Osteocyte (in vitro differentiated cells): ENCODE results near the gene C15orf39. TPM values are rescaled to one million over a fixed set of nuclear protein-coding genes. Genes with fewer than 3 reads are reported as not detected.

Experiments
- DNase-seq: peaks from one replicate; pipeline ENCODE4 v3.0.0; 2021; ENCODE audit warnings: mixed read lengths; ENCODE audit not compliant: unreplicated experiment; ENCODE audit errors: extremely low spot score
- H3K27ac Mint-ChIP-seq: one replicate; pipeline ENCODE4 v1.8.0; 2021; ENCODE audit warnings: mild to moderate bottlenecking, mixed read lengths; ENCODE audit not compliant: unreplicated experiment
- H3K27me3 Mint-ChIP-seq: one replicate; pipeline ENCODE4 v1.8.0; 2021; ENCODE audit warnings: mixed read lengths; ENCODE audit not compliant: unreplicated experiment
- H3K36me3 Mint-ChIP-seq: one replicate; pipeline ENCODE4 v1.8.0; 2021; ENCODE audit warnings: mixed read lengths; ENCODE audit not compliant: unreplicated experiment
- H3K4me1 Mint-ChIP-seq: one replicate; pipeline ENCODE4 v1.8.0; 2021; ENCODE audit warnings: mixed read lengths; ENCODE audit not compliant: unreplicated experiment
- H3K4me3 Mint-ChIP-seq: one replicate; pipeline ENCODE4 v1.8.0; 2021; ENCODE audit warnings: mild to moderate bottlenecking, moderate library complexity, mixed read lengths; ENCODE audit not compliant: unreplicated experiment
- H3K9me3 Mint-ChIP-seq: one replicate; pipeline ENCODE4 v1.8.0; 2021; ENCODE audit warnings: mixed read lengths; ENCODE audit not compliant: unreplicated experiment
- long read RNA-seq: library from polyadenylated mRNA; unstranded; transcript quantifications from one replicate; pipeline ENCODE4 v2.0.0, GENCODE V29; 2021
- total RNA-seq: library from RNA; stranded (reverse); gene quantifications from 2 replicates; pipeline ENCODE4 v1.2.1, GENCODE V29; 2021
- TF ChIP-seq, protein P1 (sequence below): fragments of 200-600 bp; sonication (generic); IDR thresholded peaks from 2 replicates; pipeline ENCODE4 v1.5.0; 2021; ENCODE audit warnings: antibody characterized with exemption, mild to moderate bottlenecking, moderate library complexity

C15orf39 gene
- total RNA-seq, result 19.4 and 20.1 TPM in 2 replicates
- long read RNA-seq, full-length matches to known transcripts, result 1 of 3 reads
- long read RNA-seq, partial matches to known transcripts, result 2 of 3 reads
- long read RNA-seq, other reads (novel, unspliced or antisense), result 0 of 3 reads

DNA sequence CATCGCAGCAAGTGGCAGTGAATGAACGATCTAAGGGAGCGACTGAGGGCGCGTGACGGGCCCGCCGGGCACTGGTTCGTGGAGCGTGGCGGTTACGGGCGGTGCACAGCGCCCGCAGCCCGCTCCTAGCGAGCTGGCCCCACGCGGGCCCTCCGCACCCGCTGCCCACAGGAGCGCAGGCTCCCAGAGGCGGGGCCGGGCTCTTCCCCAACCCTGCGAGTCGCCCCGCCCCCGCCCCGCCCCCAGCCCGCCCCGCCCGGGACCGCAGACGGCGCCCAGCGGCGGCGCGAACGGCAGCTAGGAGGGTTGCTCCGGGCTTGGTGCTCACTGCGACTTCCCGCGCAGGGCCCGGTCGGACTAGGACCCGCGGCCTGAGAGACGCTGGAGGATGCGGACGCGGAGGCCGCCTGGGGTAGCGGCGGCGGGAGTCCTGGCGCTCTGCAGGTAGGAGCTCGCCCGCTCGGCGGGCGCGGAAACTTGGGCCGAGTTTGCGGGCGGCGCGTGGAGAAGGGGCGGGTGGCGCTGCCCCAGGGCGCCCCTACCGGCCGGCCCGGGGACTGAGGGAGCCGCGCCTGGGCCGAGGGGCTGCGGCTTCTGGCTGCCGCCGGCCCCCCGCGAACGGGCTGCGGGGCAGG, at the start of gene C15orf39:
Gene C15orf39, plus strand, starts transcription at position 267 of the 635 bp plus-strand sequence. CDS start 4,167 bp downstream, outside the sequence.
- Mint-ChIP-seq H3K9me3 (no peaks in the 10 kb centered on the region), H3K4me3 (peak within 1 kb of the TSS; percentile 86), H3K36me3 (peaks cover 2% of the 10 kb centered on the region), H3K27ac (peak within 1 kb of the TSS; percentile 85), H3K27me3 (no peaks in the 10 kb centered on the region), H3K4me1 (peaks cover 31% of the 10 kb centered on the region)
- peak; percentile 93 for DNase-seq
- TF ChIP-seq, protein P1, sequence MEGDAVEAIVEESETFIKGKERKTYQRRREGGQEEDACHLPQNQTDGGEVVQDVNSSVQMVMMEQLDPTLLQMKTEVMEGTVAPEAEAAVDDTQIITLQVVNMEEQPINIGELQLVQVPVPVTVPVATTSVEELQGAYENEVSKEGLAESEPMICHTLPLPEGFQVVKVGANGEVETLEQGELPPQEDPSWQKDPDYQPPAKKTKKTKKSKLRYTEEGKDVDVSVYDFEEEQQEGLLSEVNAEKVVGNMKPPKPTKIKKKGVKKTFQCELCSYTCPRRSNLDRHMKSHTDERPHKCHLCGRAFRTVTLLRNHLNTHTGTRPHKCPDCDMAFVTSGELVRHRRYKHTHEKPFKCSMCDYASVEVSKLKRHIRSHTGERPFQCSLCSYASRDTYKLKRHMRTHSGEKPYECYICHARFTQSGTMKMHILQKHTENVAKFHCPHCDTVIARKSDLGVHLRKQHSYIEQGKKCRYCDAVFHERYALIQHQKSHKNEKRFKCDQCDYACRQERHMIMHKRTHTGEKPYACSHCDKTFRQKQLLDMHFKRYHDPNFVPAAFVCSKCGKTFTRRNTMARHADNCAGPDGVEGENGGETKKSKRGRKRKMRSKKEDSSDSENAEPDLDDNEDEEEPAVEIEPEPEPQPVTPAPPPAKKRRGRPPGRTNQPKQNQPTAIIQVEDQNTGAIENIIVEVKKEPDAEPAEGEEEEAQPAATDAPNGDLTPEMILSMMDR, result peak; percentile 96

DNA sequence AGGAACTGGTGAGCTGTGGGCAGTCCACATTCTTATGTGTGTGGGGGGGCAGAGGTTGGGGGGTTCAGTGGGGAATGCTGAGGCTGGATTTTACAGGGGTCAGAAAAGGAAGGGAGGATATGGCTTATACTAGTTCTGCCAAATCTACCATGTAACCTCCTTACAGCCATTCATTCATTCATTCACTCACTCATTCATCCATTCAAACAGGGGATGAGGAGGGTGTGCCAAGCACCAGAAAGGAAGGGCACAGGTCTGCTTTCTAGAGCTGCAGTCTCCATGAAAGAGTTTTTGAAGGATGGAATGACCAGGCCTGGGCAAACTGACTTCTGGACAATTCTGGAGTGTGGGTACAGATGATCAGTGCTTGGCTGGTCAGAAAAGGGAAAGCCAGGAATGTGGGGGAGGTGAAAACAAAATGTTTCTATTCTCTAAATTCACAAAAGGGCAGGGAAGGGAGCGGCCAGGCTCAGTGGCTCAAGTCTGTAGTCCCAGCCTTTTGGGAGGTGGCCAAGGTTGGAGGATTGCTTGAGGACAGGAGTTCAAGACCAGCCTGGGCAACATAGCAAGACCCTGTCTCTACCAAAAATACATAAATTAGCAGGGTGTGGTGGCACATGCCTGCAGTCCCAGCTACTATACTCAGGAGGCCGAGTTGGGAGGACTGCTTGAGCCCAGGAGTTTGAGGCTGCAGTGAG, 49.2 kb upstream of the C15orf39 start:
- no peak for DNase-seq
- Mint-ChIP-seq H3K4me3 (no peak overlapping the region), H3K9me3 (peaks cover 5% of the 10 kb centered on the region), H3K4me1 (peaks cover 15% of the 10 kb centered on the region), H3K27ac (no peak overlapping the region), H3K27me3 (no peaks in the 10 kb centered on the region), H3K36me3 (no peaks in the 10 kb centered on the region)
- TF ChIP-seq, protein P1, result no peak

DNA sequence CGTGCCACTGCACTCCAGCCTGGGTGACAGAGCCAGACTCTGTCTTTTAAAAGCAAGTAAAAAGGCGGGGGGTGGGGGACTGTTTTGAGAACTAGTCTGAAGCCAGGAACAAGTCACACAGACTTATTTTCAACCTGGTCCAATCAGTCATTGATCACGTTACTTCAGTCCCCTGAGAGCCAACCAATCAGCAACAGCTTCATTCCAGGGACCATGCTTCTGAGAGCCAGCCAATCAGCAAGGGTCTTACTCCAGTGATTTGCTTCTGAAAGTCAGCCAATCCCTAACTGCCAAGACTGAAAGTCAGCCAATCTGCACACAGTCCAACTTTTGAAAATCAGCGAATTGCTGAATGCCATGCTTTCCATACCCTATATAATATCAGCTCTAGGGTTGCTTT, 48.6 kb upstream of the C15orf39 start:
- Mint-ChIP-seq H3K9me3 (peaks cover 5% of the 10 kb centered on the region), H3K27ac (no peak overlapping the region), H3K4me3 (no peak overlapping the region), H3K4me1 (peaks cover 15% of the 10 kb centered on the region), H3K36me3 (no peaks in the 10 kb centered on the region), H3K27me3 (no peaks in the 10 kb centered on the region)
- DNase-seq, result no peak
- TF ChIP-seq, protein P1, result no peak

DNA sequence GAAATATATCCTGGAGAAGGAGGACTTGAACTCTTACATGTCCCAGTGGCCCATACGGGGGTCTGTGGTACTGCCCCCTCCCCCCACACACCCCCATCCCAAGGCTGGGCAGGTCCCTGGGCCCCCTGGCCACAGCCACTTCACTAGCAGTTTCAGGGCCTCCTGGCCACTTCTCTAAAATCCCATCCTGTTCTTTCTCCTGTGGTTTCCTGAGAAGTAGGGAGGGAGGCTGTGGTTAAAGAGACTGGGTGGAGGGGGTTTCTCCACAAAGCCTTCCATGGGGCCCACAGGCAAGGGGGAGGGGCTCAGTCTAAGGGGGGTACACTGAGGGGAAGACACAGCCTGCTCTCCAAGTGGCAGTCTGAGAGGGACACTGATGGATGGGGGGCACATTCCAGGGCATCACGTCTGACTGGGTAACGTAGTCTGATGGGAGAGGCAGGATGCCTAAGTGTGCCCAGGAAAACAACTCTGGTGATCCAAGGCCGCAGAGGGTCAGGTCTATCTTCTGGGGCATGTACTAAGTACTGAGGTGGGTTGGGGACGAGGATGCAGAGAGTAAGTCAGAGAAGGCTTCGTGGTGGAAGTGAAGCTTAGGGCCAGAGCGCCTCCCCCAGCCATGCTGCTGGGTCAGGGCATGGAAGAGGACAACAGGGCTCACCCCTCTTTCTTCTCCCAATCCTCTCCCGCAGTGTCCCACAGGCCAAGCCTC, 48.0 kb upstream of the C15orf39 start:
- H3K9me3 Mint-ChIP-seq, result peaks cover 5% of the 10 kb centered on the region
- H3K4me3 Mint-ChIP-seq, result no peak overlapping the region
- TF ChIP-seq, protein P1, result no peak
- H3K36me3 Mint-ChIP-seq, result no peaks in the 10 kb centered on the region
- H3K27me3 Mint-ChIP-seq, result no peaks in the 10 kb centered on the region
- peaks cover 15% of the 10 kb centered on the region for H3K4me1 Mint-ChIP-seq
- no peak overlapping the region for H3K27ac Mint-ChIP-seq
- no peak for DNase-seq
